ENCODE measurements around the gene SLC35E3. TPM values are rescaled to one million over a fixed set of nuclear protein-coding genes. Genes with fewer than 3 reads are reported as not detected.

The SLC35E3 gene
- total RNA-seq, 4 donors from 2014 or later, result 2.0 to 13.9 (median 5.5) TPM

DNA sequence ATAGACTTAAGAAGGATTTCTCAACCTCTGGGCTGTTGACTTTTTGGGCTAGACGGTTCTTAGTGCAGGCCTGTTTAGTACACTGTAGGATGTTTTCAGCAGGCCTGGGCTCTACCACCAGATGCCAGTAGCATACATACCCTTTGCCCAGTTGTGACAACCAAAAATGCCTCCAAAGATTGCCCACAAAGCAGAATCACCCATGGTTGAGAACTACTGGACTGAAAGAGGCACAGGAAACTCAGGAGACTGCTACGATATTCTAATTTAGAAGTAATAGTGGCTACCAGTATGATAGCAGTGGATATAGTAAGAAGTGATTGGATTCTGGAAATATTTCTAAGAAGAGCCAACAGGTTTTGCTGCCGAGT lies 15.5 kb downstream of the SLC35E3 start:
- TF ChIP-seq, protein P1, sequence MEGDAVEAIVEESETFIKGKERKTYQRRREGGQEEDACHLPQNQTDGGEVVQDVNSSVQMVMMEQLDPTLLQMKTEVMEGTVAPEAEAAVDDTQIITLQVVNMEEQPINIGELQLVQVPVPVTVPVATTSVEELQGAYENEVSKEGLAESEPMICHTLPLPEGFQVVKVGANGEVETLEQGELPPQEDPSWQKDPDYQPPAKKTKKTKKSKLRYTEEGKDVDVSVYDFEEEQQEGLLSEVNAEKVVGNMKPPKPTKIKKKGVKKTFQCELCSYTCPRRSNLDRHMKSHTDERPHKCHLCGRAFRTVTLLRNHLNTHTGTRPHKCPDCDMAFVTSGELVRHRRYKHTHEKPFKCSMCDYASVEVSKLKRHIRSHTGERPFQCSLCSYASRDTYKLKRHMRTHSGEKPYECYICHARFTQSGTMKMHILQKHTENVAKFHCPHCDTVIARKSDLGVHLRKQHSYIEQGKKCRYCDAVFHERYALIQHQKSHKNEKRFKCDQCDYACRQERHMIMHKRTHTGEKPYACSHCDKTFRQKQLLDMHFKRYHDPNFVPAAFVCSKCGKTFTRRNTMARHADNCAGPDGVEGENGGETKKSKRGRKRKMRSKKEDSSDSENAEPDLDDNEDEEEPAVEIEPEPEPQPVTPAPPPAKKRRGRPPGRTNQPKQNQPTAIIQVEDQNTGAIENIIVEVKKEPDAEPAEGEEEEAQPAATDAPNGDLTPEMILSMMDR (IDR thresholded peaks at IDR 0.05; ENCODE audit: low read depth), result no peak

GRCh38 chr12:68761901-68762630 lies 16.1 kb downstream of the SLC35E3 start:
- TF ChIP-seq, protein P1 (IDR thresholded peaks at IDR 0.05; ENCODE audit: low read depth), result no peak

GRCh38 chr12:68762691-68763090 lies 16.7 kb downstream of the SLC35E3 start:
- TF ChIP-seq, protein P1 (IDR thresholded peaks at IDR 0.05; ENCODE audit: low read depth), result no peak

DNA sequence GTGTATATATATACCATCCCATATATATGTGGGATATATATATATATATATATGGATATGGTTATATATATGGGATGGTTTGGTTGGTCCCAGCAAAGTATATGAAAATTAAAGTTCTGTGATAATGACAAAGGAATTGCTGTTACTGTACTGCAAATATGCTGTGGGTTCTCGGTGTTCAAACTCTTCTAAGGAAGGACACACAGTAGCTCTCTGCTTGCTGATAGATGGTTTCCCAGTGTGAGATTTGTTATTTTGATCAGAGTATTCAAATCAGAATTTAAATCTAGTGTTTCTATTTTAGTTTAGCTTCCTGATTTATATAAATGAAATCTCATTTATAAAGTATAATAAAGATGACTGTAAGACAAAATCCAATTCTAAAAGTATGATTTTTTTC lies 19.7 kb downstream of the SLC35E3 start:
- TF ChIP-seq, protein P1 (IDR thresholded peaks at IDR 0.05; ENCODE audit: low read depth), result no peak

GRCh38 chr12:68766646-68767045 lies 20.7 kb downstream of the SLC35E3 start:
- TF ChIP-seq, protein P1 (IDR thresholded peaks at IDR 0.05; ENCODE audit: low read depth), result no peak

DNA sequence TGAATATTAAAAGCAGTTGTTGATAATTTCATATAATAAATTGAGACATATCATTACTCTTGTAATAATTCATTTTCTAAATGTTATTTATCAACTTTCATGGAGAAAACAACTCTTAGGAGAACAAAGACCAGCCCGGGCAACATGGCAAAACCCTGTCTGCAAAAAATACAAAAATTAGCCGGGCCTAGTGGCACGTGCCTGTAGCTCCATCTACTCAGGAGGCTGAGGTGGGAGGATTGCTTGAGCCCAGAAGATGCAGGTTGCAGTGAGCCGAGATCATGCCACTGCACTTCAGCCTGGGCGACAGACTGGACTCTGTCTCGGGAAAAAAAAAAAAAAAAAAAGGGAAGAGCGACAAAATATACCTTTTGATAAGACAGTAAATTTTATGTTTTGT lies 21.2 kb downstream of the SLC35E3 start:
- TF ChIP-seq, protein P1 (IDR thresholded peaks at IDR 0.05; ENCODE audit: low read depth), result no peak

GRCh38 chr12:68768431-68768939 lies 22.5 kb downstream of the SLC35E3 start:
- TF ChIP-seq, protein P1 (IDR thresholded peaks at IDR 0.05; ENCODE audit: low read depth), result no peak

All from subcutaneous adipose tissue (tissue), 4 donors.